ENCODE data around the gene HEG1.

Gene HEG1

DNA sequence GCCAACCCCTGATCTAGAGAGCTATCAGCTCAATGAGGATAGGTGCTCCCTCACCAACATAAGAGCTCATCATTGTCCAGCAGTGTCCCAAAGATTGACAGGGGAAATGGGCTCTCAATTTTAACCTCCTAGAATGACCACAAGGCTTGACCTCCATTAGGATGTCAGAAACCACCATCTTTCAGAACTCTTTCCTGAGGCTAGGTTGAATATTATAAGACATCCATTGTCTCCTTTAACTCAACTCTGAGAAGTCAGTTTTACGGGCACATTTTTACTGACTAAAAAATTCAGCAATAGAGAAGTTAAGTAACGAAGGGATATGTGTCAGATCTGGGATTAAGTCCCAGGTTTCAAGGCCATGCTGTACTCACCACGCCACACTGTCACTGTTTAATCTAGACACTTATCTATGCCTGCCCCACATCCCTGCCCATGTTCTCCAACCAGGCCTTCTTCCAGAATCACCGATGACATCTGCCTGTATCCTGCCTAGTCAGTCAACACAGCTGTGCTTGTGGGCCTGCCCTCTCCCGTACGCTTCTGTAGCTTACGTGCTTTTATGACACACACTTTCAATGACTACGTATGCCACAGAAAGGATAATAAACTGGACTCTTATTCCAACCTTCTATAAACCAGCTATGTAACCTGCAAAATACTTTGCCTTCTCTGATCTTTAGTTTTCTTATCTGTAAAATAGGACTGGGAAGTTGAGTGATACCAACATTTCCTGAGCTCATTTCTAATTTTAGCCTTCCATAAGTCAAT, 104.1 kb downstream of the HEG1 start:
- no peak for DNase-seq (ENCODE audit: low read depth in 2 of 2)

DNA sequence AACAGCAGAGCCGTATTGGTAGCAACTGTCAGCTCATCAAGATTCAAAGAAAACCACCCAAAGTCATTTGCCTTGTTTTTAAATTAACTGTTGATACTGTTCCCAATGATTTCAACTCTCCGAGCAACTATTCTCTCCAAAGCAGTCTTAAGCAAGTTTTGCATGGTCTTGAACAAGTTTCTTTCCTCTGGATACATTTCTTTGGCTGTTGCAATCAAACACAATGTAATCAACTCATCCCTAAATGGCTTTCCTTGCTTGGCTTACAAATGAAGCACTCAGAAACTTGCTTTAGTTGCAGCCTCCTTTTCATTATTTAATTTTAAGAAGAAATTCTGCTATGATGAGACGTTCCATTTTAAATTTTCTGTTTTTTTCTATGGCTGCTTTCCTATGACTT, 105.8 kb downstream of the HEG1 start:
- DNase-seq (ENCODE audit: low read depth in 2 of 2) = no peak

DNA sequence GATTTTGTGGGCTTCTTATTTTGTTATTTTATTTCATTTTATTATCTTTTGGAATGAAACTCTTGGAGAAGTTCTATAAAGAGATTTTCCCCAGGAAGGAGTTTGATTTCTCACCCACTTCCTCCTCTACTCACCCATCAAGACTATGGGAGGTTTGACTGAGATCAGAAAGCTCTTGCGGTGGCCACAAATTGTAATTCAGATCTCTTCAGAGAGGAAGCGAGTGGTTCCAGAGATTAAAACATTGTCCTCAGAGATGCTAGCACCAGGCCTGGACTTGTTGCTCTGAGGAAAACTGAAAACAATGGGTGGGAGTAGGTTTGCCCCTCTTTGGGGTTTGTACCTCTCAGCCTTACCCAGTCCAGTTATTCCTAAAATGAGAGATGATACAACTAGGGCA, 113.2 kb downstream of the HEG1 start:
- DNase-seq (ENCODE audit: low read depth in 2 of 2) = no peak

DNA sequence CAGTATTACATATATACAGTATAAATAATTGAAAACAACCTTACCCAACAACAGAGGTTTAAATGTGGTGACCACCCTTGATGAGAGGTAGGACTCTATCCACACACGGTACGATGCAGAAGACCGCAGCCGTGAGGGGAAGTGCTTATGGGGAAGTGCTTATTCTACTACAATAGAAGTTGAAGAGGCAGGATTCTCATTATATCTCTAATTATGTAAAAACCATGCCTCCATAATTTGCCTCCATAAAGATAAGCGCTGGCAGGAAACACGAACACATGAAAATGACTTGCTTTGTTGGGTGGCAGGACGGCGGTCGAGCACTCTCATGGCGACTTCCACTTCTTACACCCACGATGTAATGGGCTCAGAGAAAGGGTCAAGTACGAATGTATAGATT, 114.0 kb downstream of the HEG1 start:
- DNase-seq (ENCODE audit: low read depth in 2 of 2) = no peak

DNA sequence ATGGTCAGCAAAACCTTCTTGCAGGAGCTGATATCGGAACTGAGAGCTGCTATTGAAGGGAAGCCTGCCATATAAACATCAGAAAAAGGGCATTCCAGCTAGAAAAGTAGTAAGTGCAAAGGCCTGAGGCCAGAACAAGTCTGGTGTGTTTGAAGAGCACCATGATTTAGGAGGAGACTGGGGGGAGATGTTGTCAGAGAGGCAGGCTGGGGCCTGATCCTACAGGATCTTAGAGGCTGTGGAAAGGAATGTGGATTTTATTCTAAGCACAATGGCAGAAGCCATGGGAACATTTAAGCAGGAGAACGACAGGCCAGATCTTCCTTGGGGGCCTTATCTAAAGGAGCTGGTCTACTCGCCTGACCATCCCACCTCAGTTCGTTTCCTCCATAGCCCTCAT, 116.1 kb downstream of the HEG1 start:
- DNase-seq (ENCODE audit: low read depth in 2 of 2) = no peak

DNA sequence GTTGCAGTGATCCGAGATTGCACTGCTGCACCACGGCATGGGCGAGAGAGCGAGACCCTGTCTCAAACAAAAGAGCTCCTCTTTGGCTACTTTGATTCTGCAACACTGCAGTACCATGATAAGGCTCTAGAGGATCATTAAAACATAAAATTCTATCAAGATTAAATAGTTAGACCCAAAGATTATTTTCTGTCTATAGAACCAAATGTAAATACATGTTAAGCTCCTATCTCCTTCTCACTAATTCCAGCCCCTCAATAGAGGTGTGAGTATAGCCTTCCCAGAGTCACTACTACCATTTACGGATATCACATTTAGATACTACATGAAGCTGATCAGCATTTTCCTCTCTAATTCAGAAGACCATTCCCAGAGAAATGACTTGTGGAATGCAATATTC, 116.9 kb downstream of the HEG1 start:
- no peak for DNase-seq (ENCODE audit: low read depth in 2 of 2)

DNA sequence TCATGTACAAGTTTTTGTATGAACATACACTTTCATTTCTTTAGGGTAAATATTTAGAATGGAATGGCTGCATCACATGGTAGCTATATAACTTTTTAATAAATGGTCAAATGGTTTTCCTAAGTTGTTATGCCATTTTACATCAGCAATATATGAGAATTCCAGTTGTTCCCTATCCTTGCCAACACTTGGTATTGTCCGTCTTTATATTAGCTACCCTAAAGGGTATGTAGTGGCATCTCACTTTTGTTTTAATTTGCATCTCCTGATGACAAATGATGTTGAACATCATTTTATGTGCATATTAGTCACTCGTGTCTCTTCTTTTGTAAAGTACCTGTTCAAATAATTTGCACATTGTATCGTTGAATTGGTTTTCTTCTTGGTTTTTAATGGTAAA, 118.7 kb downstream of the HEG1 start:
- no peak for DNase-seq (ENCODE audit: low read depth in 2 of 2)

DNA sequence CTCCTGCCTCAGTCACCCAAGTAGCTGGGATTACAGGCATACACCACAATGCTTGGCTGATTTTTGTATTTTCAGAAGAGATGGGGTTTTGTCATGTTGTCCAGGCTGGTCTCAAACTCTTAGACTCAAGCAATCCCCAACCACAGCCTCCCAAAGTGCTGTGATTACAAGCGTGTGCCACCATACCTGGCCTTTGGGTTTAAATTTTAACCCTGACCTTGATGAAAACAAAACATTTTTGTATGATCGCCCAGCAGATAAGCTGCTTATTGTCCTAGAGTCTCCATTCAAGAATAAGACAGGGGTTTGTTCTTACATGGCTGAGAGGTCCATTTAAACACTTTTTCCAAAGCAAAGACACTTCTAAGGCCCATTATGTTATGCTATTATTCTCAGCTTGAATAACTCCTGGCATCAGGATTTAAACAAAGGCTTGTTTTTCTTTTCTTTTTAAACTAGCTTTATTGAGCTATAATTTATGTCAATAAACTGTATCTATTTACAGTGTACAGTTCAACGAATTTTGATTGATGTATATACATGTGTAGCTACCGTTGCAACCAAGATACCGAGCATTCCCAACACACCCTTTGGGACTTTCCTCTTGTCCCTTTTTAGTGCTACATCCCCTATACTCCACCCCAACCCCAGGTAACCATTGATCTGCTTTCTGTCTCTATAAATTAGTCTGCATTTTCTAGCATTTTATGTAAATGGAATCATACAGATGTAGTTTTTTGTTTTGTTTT, 119.8 kb downstream of the HEG1 start:
- no peak for DNase-seq (ENCODE audit: low read depth in 2 of 2)

DNA sequence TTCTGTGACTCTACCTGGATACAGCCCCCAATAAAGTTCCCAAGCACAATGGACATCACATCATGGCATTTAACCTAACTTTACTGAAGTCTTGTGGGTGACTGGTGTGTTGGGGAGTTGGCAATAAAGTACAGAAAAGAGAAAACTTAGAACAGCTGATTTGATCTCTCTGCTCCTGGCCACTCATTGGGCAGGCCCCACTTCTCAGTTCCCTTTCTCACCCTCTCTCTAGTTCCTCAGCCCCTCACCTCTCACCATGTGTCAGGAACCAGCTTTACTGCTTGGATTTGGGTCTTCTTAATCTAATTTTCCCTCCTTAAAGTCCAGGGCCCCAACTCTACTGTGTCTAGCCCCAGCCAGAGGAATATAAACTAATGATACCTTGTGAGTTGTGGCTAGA, 120.5 kb downstream of the HEG1 start:
- no peak for DNase-seq (ENCODE audit: low read depth in 2 of 2)

DNA sequence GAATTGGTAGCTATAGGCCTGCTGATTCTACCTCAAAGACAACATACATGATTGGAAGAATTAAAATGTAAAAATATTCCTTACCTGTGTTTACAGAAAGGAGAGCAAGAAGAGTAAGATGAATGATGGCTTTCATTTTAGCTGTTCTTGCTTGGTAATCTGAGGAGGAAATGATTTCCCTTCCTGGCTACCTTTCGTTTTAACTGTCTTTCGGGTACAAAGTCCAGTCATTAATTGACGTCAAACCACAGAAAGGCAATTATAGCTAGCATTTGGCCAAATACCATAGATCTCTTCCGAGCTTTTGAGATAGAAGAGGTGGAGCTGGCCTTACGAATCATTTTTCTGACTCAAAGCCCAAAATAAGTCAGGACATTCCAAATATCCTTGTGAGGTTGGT, 121.2 kb downstream of the HEG1 start, which contains the start of gene MUC13:
MUC13 (minus strand) TSS at position 175 of the 400 bp plus-strand sequence; CDS start at position 136, 39 bp downstream.
- no peak for DNase-seq (ENCODE audit: low read depth in 2 of 2)

DNA sequence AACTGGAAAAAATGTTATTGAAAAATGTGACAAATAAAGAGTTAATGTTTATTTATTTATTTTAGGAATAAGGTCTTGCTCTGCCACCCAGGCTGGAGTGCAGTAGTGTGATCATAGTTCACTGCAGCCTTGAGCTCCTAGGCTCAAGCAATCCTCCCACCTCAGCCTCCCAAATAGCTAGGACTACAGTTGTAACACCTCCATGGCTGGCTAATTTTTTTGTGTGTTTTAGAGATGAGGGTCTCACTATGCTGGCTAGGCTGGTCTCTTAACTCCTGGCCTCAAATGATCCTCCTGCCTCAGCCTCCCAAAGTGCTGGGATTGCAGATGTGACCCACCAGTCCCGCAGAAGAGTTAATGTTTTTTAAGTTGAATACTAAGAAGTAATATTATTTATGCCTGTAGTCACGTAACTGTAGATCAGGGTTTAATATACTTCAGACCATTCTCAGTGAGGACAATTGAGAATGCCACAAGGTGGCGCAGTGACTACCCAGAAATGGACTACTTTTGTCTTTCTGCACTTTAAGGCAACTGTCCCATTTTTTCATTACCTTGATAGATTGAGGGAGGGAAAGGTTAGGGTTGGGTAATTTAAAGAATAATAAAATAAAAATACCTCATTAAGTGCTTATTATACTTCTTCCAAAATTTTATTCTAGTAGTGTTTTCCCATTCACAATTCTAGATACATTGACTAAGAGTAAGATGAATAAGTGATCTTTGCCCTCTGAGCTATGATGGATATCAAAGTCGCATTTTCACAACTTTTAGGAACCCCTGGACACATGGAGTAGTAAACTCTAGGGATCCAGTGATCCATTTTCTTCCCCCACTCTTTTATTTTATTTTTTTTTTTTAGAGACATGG, 127.2 kb downstream of the HEG1 start:
- peak; percentile 38 to 44 for DNase-seq (ENCODE audit: low read depth in 2 of 2)

DNA sequence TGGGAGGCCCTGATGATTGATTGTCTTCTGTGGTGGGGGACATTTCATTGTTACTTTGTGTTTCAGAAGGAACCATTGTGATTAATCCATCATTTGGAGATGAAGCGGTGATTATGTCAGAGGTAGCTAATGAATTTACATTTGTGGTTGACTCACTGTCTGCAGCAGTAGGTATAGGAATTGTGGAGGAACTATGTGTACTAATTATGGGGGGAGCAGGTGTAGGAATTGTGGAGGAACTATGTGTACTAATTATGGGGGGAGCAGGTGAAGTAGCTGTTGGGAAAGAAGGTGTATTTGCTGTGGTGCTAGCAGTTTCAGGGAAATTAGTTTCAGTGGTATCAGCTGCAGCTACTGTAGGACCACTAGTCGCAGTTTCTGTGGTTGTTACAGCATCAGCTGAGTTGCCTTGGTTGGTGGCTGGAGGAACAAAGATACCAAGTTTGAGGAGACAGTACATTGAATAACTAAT, 128.2 kb downstream of the HEG1 start:
- no peak for DNase-seq (ENCODE audit: low read depth in 2 of 2)

DNA sequence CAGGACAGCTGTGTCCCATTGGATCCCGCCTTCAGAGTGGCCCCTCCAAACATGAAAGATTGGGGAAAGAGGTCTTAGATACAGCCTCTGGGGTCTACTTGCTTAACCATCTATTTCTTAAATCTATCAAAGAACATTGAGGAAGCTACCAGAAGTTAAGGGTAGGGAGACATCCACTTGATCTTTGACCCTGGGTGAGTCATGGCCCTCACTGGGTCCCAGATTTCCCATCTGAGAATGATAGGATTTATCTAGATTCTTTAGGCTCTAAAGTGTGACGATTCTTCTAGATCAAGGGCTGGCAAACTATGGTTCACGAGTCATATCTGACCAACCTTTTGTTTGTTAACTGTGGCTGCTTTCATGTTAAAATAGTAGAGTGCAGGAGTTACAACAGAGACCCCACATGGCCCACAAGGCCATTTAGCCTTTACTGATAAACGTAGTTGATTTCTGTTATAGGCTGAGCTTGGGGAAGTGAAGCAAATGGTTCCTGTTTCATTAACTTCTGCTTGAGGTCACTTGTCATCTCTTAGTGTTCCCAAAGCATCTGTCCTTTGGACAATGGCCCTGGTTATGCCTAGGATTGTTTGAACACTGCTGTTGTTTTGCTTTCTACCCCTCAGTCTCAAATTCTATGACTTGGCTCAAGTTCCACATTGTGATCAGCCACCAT, 129.2 kb downstream of the HEG1 start:
- DNase-seq (ENCODE audit: low read depth in 2 of 2) = no peak

DNA sequence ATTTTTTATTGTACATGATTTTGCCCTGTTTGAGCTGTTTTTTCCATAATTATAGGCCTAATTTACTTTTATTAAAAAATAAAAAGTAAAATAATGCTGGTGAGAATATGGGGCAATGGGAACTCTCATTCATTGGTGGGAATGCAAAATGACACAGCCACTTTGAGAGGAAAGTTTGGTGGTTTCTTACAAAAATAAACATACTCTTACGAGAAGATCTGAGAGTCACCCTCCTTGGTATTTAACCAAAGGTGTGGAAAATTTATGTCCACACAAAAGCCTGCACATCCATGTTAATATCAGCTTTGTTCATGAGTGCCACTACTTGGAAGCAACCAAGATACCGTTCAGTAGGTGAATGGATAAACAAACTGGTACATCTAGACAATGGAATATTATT, 131.1 kb downstream of the HEG1 start:
- no peak for DNase-seq (ENCODE audit: low read depth in 2 of 2)

DNA sequence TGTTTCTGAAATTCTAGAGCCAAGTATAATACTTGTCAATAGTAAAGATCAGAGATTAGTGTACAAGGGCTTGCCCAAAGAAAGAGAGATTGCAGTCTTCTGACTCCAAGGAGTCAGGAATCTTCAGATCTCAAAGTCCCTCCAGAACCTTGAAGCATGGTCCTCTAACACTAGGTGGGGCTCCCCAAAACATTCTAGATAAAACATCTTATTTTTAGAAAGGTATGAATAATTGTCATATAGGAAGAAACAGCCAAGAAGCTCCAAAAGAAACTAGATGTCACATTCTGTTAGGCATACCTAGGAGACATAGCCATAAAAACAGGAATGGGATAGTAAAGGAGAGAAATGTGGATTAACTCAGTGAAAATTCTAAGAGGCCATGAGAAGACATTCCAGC, 132.0 kb downstream of the HEG1 start:
- no peak for DNase-seq (ENCODE audit: low read depth in 2 of 2)

DNA sequence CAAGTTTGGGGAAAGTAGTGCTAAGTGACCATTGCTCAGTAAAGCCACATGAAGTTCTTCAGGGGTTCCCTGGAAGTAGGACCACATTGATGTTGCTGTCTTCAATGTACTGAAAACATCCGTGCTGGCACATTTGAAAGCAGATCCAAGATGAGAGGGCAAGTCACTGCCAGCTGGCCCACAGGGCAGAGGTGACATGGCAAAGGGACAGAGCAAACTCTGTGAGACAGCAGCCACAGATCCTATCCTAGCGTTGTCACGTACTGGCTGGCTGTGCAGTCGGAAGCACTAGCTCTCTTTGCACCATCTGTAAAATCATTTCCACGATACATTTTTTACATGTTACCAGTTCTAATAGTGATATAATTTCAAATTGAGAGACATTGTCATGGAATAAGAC, 135.1 kb downstream of the HEG1 start:
- no peak for DNase-seq (ENCODE audit: low read depth in 2 of 2)

DNA sequence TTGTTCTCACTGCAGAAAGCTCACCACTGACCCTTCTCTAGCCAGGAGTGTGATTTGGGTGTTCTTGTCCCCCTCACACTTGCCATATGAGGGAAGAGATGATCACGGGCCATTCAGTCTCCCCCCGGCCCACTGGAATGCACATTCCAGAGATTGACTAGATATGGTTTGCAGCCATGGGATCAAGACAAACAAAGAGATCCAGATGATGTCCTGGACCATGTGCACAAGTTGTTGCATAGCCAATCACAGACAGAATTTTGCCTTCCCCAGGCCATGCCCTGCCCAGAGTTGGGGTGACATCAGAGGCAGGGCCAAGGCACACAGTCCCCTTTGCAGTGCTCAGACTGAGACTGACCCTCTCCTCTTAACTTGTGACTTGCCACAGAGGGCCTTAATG, 136.0 kb downstream of the HEG1 start:
- no peak for DNase-seq (ENCODE audit: low read depth in 2 of 2)

DNA sequence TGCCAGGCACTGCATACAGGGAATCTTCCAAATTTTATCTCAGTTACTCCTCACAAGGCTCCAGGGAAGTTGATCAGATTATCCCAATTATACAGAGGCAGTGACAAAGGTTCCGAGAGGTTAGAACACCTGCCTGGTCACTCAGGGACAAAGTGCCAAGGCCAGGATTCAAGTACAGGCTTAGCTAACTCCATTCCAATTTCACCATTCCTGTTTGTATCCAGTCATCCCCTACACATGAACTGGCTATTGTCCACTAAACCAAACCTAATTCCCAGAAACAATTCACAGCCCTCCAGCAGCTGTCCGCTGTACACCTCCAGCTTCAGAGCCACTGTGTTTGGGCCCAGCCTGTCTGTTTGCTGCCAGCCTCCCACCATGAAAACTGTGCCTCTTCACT, 137.3 kb downstream of the HEG1 start:
- DNase-seq (ENCODE audit: low read depth in 2 of 2) = no peak

DNA sequence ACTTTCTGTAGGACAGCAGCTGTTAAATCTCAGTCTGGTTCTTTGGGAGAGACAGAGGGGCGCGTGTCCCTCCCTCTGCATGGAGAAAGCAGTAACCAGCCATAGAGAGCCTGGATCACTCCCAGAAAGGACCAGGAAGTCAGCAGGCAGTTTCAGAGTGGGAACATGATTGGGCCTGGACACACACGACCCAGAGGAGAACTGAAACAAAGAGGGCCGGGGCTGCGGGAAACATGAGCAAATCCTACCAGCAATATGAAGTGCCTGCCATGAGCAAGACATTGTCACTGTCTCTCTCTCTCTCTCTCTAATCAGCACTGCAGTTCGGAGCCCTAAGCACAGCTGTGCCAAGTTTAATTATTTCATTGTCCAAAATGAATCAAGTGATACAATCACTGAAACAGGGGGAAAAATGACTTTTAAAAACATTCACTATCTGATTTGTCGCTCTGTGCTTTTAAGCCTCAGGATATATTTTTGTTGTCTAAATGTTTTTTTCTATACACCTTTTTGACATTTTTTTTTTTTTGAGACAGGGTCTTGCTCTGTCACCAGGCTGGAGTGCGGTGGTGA, 138.9 kb downstream of the HEG1 start:
- DNase-seq (ENCODE audit: low read depth in 2 of 2) = no peak

All from stimulated activated CD4-positive, alpha-beta T cell treated with anti-CD3 and anti-CD28 coated beads, Interleukin-1b, Interleukin-23, amount 100 ng/mL, for 4 hours (primary cell).